GM12891 (cell line): Measurements from ENCODE around the gene CLCN2.

Source experiments
- DNase-seq: peaks from one replicate; pipeline ENCODE4 v3.0.0; 2011; ENCODE audit warnings: low spot score; ENCODE audit not compliant: insufficient read length
- FAIRE-seq: peaks from 2 replicates; lab custom pipeline; 2011; peaks lifted over from hg19 to GRCh38; lab: Jason Lieb, UNC
- PAX5 ChIP-seq: IDR thresholded peaks from 2 replicates; pipeline ENCODE4 v1.6.1; 2011; ENCODE audit warnings: low read length, moderate library complexity, mild to moderate bottlenecking; ENCODE audit not compliant: insufficient read depth, severe bottlenecking
- POLR2A ChIP-seq: IDR thresholded peaks from 2 replicates; pipeline ENCODE4 v1.6.1; 2011; ENCODE audit warnings: low read depth, low read length, control low read depth
- POLR2AphosphoS5 ChIP-seq: IDR thresholded peaks from 2 replicates; pipeline ENCODE4 v1.6.1; 2011; ENCODE audit warnings: low read depth, low read length, control low read depth
- POU2F2 ChIP-seq: IDR thresholded peaks from 2 replicates; pipeline ENCODE4 v1.6.1; 2011; ENCODE audit warnings: low read depth, mild to moderate bottlenecking, control low read depth, low read length, moderate library complexity
- SPI1 ChIP-seq: IDR thresholded peaks from 2 replicates; pipeline ENCODE4 v1.6.1; 2011; ENCODE audit warnings: low read depth, low read length, control low read depth
- TAF1 ChIP-seq: IDR thresholded peaks from 2 replicates; pipeline ENCODE4 v1.6.1; 2011; ENCODE audit warnings: low read depth, low read length, control low read depth

CLCN2 gene

GRCh38 chr3:184388164-184388935 lies 26.9 kb upstream of the CLCN2 start:
- TF ChIP-seq POLR2AphosphoS5 (no peak), SPI1 (no peak), POLR2A (no peak), PAX5 (no peak)
- FAIRE-seq = no peak

GRCh38 chr3:184387174-184387714 lies 25.8 kb upstream of the CLCN2 start:
- TF ChIP-seq PAX5 = no peak
- no peak for TF ChIP-seq POU2F2
- no peak for TF ChIP-seq POLR2A
- TF ChIP-seq SPI1 = no peak
- TF ChIP-seq POLR2AphosphoS5 = no peak
- TF ChIP-seq TAF1 = no peak
- FAIRE-seq = no peak
- no peak for DNase-seq

More at GRCh38 chr3:184388164-184388935, 26.9 kb upstream of the CLCN2 start:
- no peak for DNase-seq

GRCh38 chr3:184386047-184386806 lies 24.8 kb upstream of the CLCN2 start:
- TF ChIP-seq PAX5 (no peak), POU2F2 (no peak), TAF1 (no peak), POLR2A (no peak), POLR2AphosphoS5 (no peak), SPI1 (no peak)
- no peak for FAIRE-seq
- DNase-seq = no peak

- DNase-seq (no peak), FAIRE-seq (no peak)
- TF ChIP-seq PAX5 (no peak), POLR2AphosphoS5 (no peak)
Observed at GRCh38 chr3:184384856-184385422, 23.5 kb upstream of the CLCN2 start.

- no peak for TF ChIP-seq TAF1
- TF ChIP-seq POU2F2 = no peak
- no peak for TF ChIP-seq POLR2A
- TF ChIP-seq SPI1 = no peak
- no peak for TF ChIP-seq POLR2AphosphoS5
- TF ChIP-seq PAX5 = no peak
- no peak for FAIRE-seq
- no peak for DNase-seq
Observed at GRCh38 chr3:184384342-184384741, 22.9 kb upstream of the CLCN2 start.

GRCh38 chr3:184383033-184383740 lies 21.8 kb upstream of the CLCN2 start:
- no peak for DNase-seq
- FAIRE-seq = no peak
- no peak for TF ChIP-seq POU2F2
- no peak for TF ChIP-seq TAF1
- TF ChIP-seq PAX5 = no peak
- TF ChIP-seq POLR2A = no peak
- TF ChIP-seq SPI1 = no peak
- TF ChIP-seq POLR2AphosphoS5 = no peak

GRCh38 chr3:184382326-184383032 lies 21.1 kb upstream of the CLCN2 start:
- FAIRE-seq = no peak
- TF ChIP-seq SPI1 = no peak
- TF ChIP-seq PAX5 = no peak
- no peak for TF ChIP-seq POLR2A
- TF ChIP-seq TAF1 = no peak
- TF ChIP-seq POLR2AphosphoS5 = no peak
- no peak for TF ChIP-seq POU2F2
- no peak for DNase-seq

GRCh38 chr3:184381261-184382224 lies 20.1 kb upstream of the CLCN2 start:
- DNase-seq = no peak
- no peak for TF ChIP-seq POU2F2
- FAIRE-seq = no peak
